K562 (cell line): ENCODE results near the gene NT5DC2.
A peak's percentile ranks its signal among the peaks of the same experiment; 100 is the strongest.

ENCODE experiments used
- EZH2 ChIP-seq: IDR thresholded peaks from 2 replicates; pipeline ENCODE4 v1.6.1; 2012; ENCODE audit warnings: low read depth, mild to moderate bottlenecking, inconsistent platforms, low read length, borderline replicate concordance
- MTA3 ChIP-seq: fragments of 450-650 bp; formaldehyde crosslinking; IDR thresholded peaks from 2 replicates; pipeline ENCODE4 v1.6.1; 2017; ENCODE audit warnings: mild to moderate bottlenecking, borderline replicate concordance
- POLR2AphosphoS5 ChIP-seq: IDR thresholded peaks from 2 replicates; pipeline ENCODE4 v1.6.1; 2011; ENCODE audit warnings: mild to moderate bottlenecking, low read depth, low read length, moderate library complexity; ENCODE audit not compliant: control insufficient read depth, insufficient read depth
- RAD21 ChIP-seq, 2 experiments: fragments of 250-450 bp in 1 of 2; fragments of 450-650 bp in 1 of 2; sonication (Bioruptor Pico) in 1 of 2; formaldehyde crosslinking in 1 of 2; IDR thresholded peaks in 1 of 2; conservative IDR thresholded peaks in 1 of 2; 2 replicates each; pipeline versions ENCODE4 v1.4.0 to v1.8.0; 2020 to 2022; ENCODE audit warnings: mild to moderate bottlenecking in 2 of 2, moderate library complexity in 1 of 2
- SETDB1 ChIP-seq: IDR thresholded peaks from one replicate; pipeline ENCODE4 v1.6.1; 2012; ENCODE audit warnings: low read length, control low read depth, inconsistent platforms
- TEAD2 ChIP-seq: fragments of 450-650 bp; IDR thresholded peaks from 2 replicates; pipeline ENCODE4 v1.6.1; 2016; ENCODE audit warnings: missing genetic modification characterization, control low read depth, missing compliant biosample characterization
- ZBTB33 ChIP-seq: sonication (generic); formaldehyde crosslinking; IDR thresholded peaks from 2 replicates; pipeline ENCODE4 v1.8.1; 2023; ENCODE audit warnings: mild to moderate bottlenecking, missing genetic modification reagents
- ZEB2 ChIP-seq: fragments of 450-650 bp; IDR thresholded peaks from 2 replicates; pipeline ENCODE4 v1.6.1; 2016
- ZNF232 ChIP-seq: sonication (generic); formaldehyde crosslinking; IDR thresholded peaks from 2 replicates; pipeline ENCODE4 v1.8.0; 2022; ENCODE audit warnings: mild to moderate bottlenecking, missing genetic modification reagents

- TF ChIP-seq RAD21 (CRISPR knock-in tag; conservative IDR thresholded peaks at IDR 0.05 in 1 of 2, IDR thresholded peaks at IDR 0.05 in 1 of 2) (peak in 1 of 2 experiments; percentile 13; a peak in 1 of 4 replicates), POLR2AphosphoS5 (peak; percentile 85), EZH2 (no peak), TEAD2 (tag) (no peak), SETDB1 (no peak), ZEB2 (no peak), ZNF232 (CRISPR knock-in tag) (no peak), ZBTB33 (peak; percentile 58; the same call in 1 of the 2 replicates), MTA3 (peak; percentile 74; the same call in 1 of the 2 replicates)
These were observed 2.9 kb upstream of the NT5DC2 start, which contains the start of gene UQCC5 for GRCh38 chr3:52536369-52537164.
